GM12878 (cell line): ENCODE data around the gene ABRACL. TPM values are rescaled to one million over a fixed set of nuclear protein-coding genes. Genes with fewer than 3 reads are reported as not detected.
A peak's percentile ranks its signal among the peaks of the same experiment; 100 is the strongest.

Experiments used
- ATAC-seq: fragments of 200-7000 bp; cut with Tn5 transposase; 3 replicates; pipeline ENCODE4 v1.9.1; 2020; ENCODE audit warnings: mild to moderate bottlenecking, moderate library complexity
- BruUV-seq: library from RNA; stranded (reverse); fragments of 400-500 nt; replicated peaks from 2 replicates; lab custom pipeline; 2021; lab: Mats Ljungman, UMichigan
- CTCF ChIA-PET: fragments of 300-600 bp; sonication (Branson Sonifier 250); formaldehyde crosslinking; extraction: SDS; loops from one replicate; lab custom pipeline; 2021; ENCODE audit warnings: inconsistent platforms; lab: Yijun Ruan, JAX
- POLR2A ChIA-PET: fragments of 350-600 bp; formaldehyde crosslinking; extraction: SDS; loops from one replicate; lab custom pipeline; 2021; ENCODE audit warnings: inconsistent platforms; lab: Charles Lee
- RAD21 ChIA-PET: fragments of 300-600 bp; sonication (Branson Sonifier 250); formaldehyde crosslinking; loops from one replicate; lab custom pipeline; 2023; ENCODE audit warnings: antibody characterized with exemption; ENCODE audit not compliant: unreplicated experiment; lab: Charles Lee
- SMC1A ChIA-PET: fragments of 300-600 bp; sonication (Branson Sonifier 250); formaldehyde crosslinking; loops from one replicate; lab custom pipeline; 2023; ENCODE audit not compliant: unreplicated experiment, uncharacterized antibody; lab: Charles Lee
- DNase-seq: peaks from one replicate; pipeline ENCODE4 v3.0.0-alpha.2; 2011; ENCODE audit warnings: low read depth, low spot score
- FAIRE-seq: peaks from 3 replicates; lab custom pipeline; 2011; peaks lifted over from hg19 to GRCh38; lab: Jason Lieb, UNC
- H2AFZ ChIP-seq: 2 replicates; pipeline ENCODE4 v1.6.0; 2011; ENCODE audit warnings: low read depth, low read length, control low read depth; ENCODE audit not compliant: control insufficient read depth
- H3K27ac ChIP-seq: 2 replicates; pipeline ENCODE4 v1.5.1; 2011; ENCODE audit warnings: control low read depth; ENCODE audit not compliant: control insufficient read depth, insufficient read depth
- H3K27me3 ChIP-seq, 2 experiments: replicated peaks in 1 of 2; 2 replicates each; pipeline versions ENCODE4 v1.6.0 to v1.6.1; 2011; ENCODE audit warnings: low read length in 1 of 2; ENCODE audit not compliant: control insufficient read depth in 2 of 2, insufficient read depth in 2 of 2
- H3K36me3 ChIP-seq, 2 experiments: 2 replicates each; pipeline ENCODE4 v1.5.1; 2011; ENCODE audit warnings: low read length in 1 of 2; ENCODE audit not compliant: control insufficient read depth in 2 of 2, insufficient read depth in 2 of 2
- H3K4me1 ChIP-seq: 2 replicates; pipeline ENCODE4 v1.6.1; 2011; ENCODE audit warnings: mild to moderate bottlenecking, low read length, moderate library complexity, mixed read lengths; ENCODE audit not compliant: control insufficient read depth, insufficient read depth
- H3K4me2 ChIP-seq: 2 replicates; pipeline ENCODE4 v1.6.0; 2011; ENCODE audit warnings: control low read depth; ENCODE audit not compliant: control insufficient read depth, insufficient read depth
- H3K4me3 ChIP-seq: fragments of 200-600 bp; sonication (generic); 2 replicates; pipeline ENCODE4 v1.5.1; 2016
- H3K79me2 ChIP-seq: 2 replicates; pipeline ENCODE4 v1.6.0; 2011; ENCODE audit warnings: low read length; ENCODE audit not compliant: control insufficient read depth, insufficient read depth
- H3K9ac ChIP-seq: 2 replicates; pipeline ENCODE4 v1.8.0; 2011; ENCODE audit warnings: low read length, control low read depth, mixed read lengths; ENCODE audit not compliant: control insufficient read depth, insufficient read depth
- H3K9me3 ChIP-seq: replicated peaks from 3 replicates; pipeline ENCODE4 v1.5.1; 2011; ENCODE audit warnings: mild to moderate bottlenecking, low read length; ENCODE audit not compliant: control insufficient read depth, insufficient read depth
- H4K20me1 ChIP-seq: 2 replicates; pipeline ENCODE4 v1.6.0; 2011; ENCODE audit not compliant: control insufficient read depth, insufficient read depth
- FOXK2 ChIP-seq: fragments of 450-650 bp; IDR thresholded peaks from 2 replicates; pipeline ENCODE4 v1.6.1; 2017; ENCODE audit warnings: mild to moderate bottlenecking, moderate library complexity
- JUNB ChIP-seq: IDR thresholded peaks from 2 replicates; pipeline ENCODE4 v1.6.1; 2016; ENCODE audit warnings: antibody characterized with exemption, mild to moderate bottlenecking
- LARP7 ChIP-seq: fragments of 450-650 bp; IDR thresholded peaks from 2 replicates; pipeline ENCODE4 v1.6.1; 2017; ENCODE audit warnings: mild to moderate bottlenecking
- NFYA ChIP-seq: IDR thresholded peaks from 2 replicates; pipeline ENCODE4 v1.6.1; 2011; ENCODE audit warnings: low read depth, mild to moderate bottlenecking, low read length, improper control_type of control experiment, borderline replicate concordance
- NR2C1 ChIP-seq: fragments of 450-650 bp; IDR thresholded peaks from 2 replicates; pipeline ENCODE4 v1.6.1; 2017; ENCODE audit warnings: antibody characterized with exemption, mild to moderate bottlenecking, moderate library complexity
- PAX5 ChIP-seq: IDR thresholded peaks from 2 replicates; pipeline ENCODE4 v1.6.1; 2011; ENCODE audit warnings: low read depth, low read length, borderline replicate concordance
- RELA ChIP-seq: fragments of 450-650 bp; IDR thresholded peaks from 2 replicates; pipeline ENCODE4 v1.8.0; 2014; ENCODE audit warnings: borderline replicate concordance; ENCODE audit not compliant: partially characterized antibody
- SMC3 ChIP-seq: IDR thresholded peaks from 2 replicates; pipeline ENCODE4 v1.6.1; 2011; ENCODE audit warnings: low read length, improper control_type of control experiment, borderline replicate concordance
- SP1 ChIP-seq: IDR thresholded peaks from one replicate; pipeline ENCODE4 v1.6.1; 2011; ENCODE audit warnings: low read depth, low read length
- TARDBP ChIP-seq: IDR thresholded peaks from 2 replicates; pipeline ENCODE4 v1.6.1; 2016; ENCODE audit warnings: borderline replicate concordance
- ZSCAN29 ChIP-seq: fragments of 450-650 bp; IDR thresholded peaks from 2 replicates; pipeline ENCODE4 v1.6.1; 2017; ENCODE audit warnings: mild to moderate bottlenecking, moderate library complexity
- WGBS: methylation state at CpG from one replicate; pipeline ENCODE4 v1.1.6; 2016; ENCODE audit warnings: low lambda C conversion rate; ENCODE audit not compliant: insufficient replicate concordance, insufficient coverage; ENCODE audit errors: missing lambda C conversion rate; 5-methylcytosine and 5-hydroxymethylcytosine counted together
- in situ Hi-C: fragments of 300-500 bp; cut with MboI; formaldehyde crosslinking; loops from 9 replicates; pipeline ENCODE4 v1.14.3; 2018; ENCODE audit warnings: mixed read lengths
- intact Hi-C: fragments of 100-400 bp; cut with micrococcal nuclease; formaldehyde crosslinking; loops from one replicate; pipeline ENCODE4 v1.14.2; 2022; ENCODE audit not compliant: unreplicated experiment
- polyA plus RNA-seq, 11 experiments: library from polyadenylated mRNA; depleted of rRNA in 4 of 11; unstranded in 6 of 11; stranded (reverse) in 5 of 11; fragments of >200 nt; fragmentation: Nextera tagmentation in 4 of 11; fragmentation: Illumina TruSeq in 1 of 11; extraction: Ambion mirVana in 4 of 11; extraction: Trizol in 1 of 11; gene quantifications; 1 replicate in 1 of 11; 2 replicates in 10 of 11; pipeline versions ENCODE4 v1.2.1 to v1.2.3, GENCODE V29; 2011 to 2016; ENCODE audit warnings: inconsistent platforms in 2 of 11, missing spikeins in 2 of 11, low read depth in 1 of 11
- total RNA-seq, 4 experiments: library from RNA; depleted of rRNA in 3 of 4; stranded (reverse); fragments of >200 nt in 3 of 4; fragmentation: Illumina TruSeq in 1 of 4; extraction: Trizol in 1 of 4; gene quantifications; 2 replicates each; pipeline versions ENCODE4 v1.2.1 to v1.2.3, GENCODE V29; 2013 to 2021
- TF ChIP-seq, protein P1 (sequence below): fragments of 450-650 bp; formaldehyde crosslinking; IDR thresholded peaks from 2 replicates; pipeline ENCODE4 v1.4.0; 2022; ENCODE audit warnings: mild to moderate bottlenecking, moderate library complexity

ABRACL gene
- total and polyA plus RNA-seq, 10 of the 15 experiments (the other 5 are each of a cell fraction or from before 2014, with no cell fraction given), result 111 to 647 (median 192) TPM

GRCh38 chr6:138981416-138981815 is 47.1 kb upstream of the ABRACL start (continued):
- TF ChIP-seq NFYA, result no peak
- TF ChIP-seq SMC3, result no peak
- no peak for TF ChIP-seq NR2C1
- TF ChIP-seq, all 136 proteins: peak for 0

- Histone ChIP-seq H3K27ac (peak overlapping the region; percentile 86), H3K27me3 (no peaks in the 10 kb centered on the region), H3K9ac (peak overlapping the region; percentile 87), H4K20me1 (0 out of 2 replicates have a peak, but pooled peaks cover 3% of the 10 kb centered on the region), H3K4me3 (peak overlapping the region; percentile 96), H3K9me3 (no peaks in the 10 kb centered on the region), H2AFZ (no peak overlapping the region), H3K4me1 (no peaks in the 10 kb centered on the region), H3K4me2 (peak overlapping the region; percentile 91), H3K36me3 (no peaks in the 10 kb centered on the region), H3K79me2 (peaks cover 62% of the 10 kb centered on the region)
- DNase-seq (no peak), FAIRE-seq (no peak), ATAC-seq (peak; percentile 3)
- 24% methylated on average over 3 of the region's 3 CpGs for WGBS
- TF ChIP-seq, protein P1, sequence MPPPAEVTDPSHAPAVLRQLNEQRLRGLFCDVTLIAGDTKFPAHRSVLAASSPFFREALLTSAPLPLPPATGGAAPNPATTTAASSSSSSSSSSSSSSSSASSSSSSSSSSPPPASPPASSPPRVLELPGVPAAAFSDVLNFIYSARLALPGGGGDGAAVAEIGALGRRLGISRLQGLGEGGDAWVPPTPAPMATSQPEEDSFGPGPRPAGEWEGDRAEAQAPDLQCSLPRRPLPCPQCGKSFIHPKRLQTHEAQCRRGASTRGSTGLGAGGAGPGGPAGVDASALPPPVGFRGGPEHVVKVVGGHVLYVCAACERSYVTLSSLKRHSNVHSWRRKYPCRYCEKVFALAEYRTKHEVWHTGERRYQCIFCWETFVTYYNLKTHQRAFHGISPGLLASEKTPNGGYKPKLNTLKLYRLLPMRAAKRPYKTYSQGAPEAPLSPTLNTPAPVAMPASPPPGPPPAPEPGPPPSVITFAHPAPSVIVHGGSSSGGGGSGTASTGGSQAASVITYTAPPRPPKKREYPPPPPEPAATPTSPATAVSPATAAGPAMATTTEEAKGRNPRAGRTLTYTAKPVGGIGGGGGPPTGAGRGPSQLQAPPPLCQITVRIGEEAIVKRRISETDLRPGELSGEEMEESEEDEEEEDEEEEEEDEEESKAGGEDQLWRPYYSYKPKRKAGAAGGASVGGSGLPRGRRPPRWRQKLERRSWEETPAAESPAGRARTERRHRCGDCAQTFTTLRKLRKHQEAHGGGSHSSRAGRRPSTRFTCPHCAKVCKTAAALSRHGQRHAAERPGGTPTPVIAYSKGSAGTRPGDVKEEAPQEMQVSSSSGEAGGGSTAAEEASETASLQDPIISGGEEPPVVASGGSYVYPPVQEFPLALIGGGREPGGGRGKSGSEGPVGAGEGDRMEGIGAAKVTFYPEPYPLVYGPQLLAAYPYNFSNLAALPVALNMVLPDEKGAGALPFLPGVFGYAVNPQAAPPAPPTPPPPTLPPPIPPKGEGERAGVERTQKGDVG (CRISPR knock-in tag), result no peak
- TF ChIP-seq RELA (no peak), SMC3 (no peak), TARDBP (no peak), SP1 (no peak), FOXK2 (no peak), PAX5 (no peak), LARP7 (no peak), JUNB (no peak), ZSCAN29 (no peak)
- ChIA-PET POLR2A (interaction anchor here (0.5 to 3.3 kb wide), 6 partner anchors 11 to 262 kb away, joined by 3 to 21 read pairs (median 4); no protein-coding TSS in a partner anchor), SMC1A (interaction anchor here (0.9 to 11.4 kb wide), 12 partner anchors 10 to 378 kb away, joined by 3 to 163 read pairs (median 8); no protein-coding TSS in a partner anchor), RAD21 (interaction anchor here (0.5 to 6.4 kb wide), 19 partner anchors 12 to 383 kb away, joined by 3 to 94 read pairs (median 5); partner anchors contain the start of gene CCDC28A), CTCF (interaction anchor here (0.7 to 9.6 kb wide), 15 partner anchors 12 to 781 kb away, joined by 3 to 166 read pairs (median 4); partner anchors contain the start of gene ABRACL)
- intact Hi-C loops, result loop anchor here (2.0 to 5.0 kb wide), 3 partner anchors 104 to 399 kb away; no protein-coding TSS in a partner anchor
- no TSS peak for BruUV-seq
- in situ Hi-C loops, result loop anchor here (5.0 kb wide), 1 partner anchor 169 kb away; no protein-coding TSS in a partner anchor
Measured at GRCh38 chr6:138986578-138986977, 42.0 kb upstream of the ABRACL start.
